Measurements from ENCODE around the gene LAPTM5. TPM values are rescaled to one million over a fixed set of nuclear protein-coding genes. Genes with fewer than 3 reads are reported as not detected.
A peak's percentile ranks its signal among the peaks of the same experiment; 100 is the strongest.

LAPTM5 gene
- total RNA-seq, 1 experiment from 2014 or later = 1.9 TPM

DNA sequence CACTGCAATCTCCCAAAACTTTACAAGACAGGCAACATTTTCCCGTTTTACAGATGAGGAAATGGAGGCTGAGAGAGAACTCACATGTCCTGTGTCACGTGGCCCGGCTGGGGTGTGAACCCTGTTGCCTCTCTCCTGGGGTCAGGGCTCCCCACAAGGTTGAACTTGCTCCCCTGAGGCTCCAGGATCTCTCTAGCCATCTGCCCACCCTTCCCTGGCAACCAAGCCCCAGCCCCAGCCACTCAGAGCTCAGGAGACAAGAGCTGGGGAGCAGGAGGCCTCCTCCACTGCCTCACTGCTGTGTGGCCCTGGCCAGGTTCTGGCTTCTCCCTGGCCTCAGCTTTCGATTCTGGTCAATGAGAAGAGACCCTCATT lies 11.8 kb downstream of the LAPTM5 start:
- no peaks in the 10 kb centered on the region for H3K36me3 ChIP-seq (ENCODE audit: control insufficient read depth, insufficient read depth, low read length)
- ChIA-PET POLR2A (no interaction called here), CTCF (no interaction called here)
- intact Hi-C loops (cut with micrococcal nuclease; ENCODE audit: unreplicated experiment) (no loop called here), in situ Hi-C loops (cut with HindIII; ENCODE audit: low pct_unique_long_range_greater_than_20kb, low sequenced_read_pairs) (no loop called here)
- no peaks in the 10 kb centered on the region for H3K9me3 ChIP-seq (ENCODE audit: control insufficient read depth, insufficient read depth, low read depth, low read length)
- DNase-seq (ENCODE audit: low read depth, low spot score) = no peak
- peaks cover 15% of the 10 kb centered on the region for H3K4me1 ChIP-seq (ENCODE audit: control insufficient read depth, insufficient read depth, low read length)
- no peak overlapping the region for H3K4me3 ChIP-seq (ENCODE audit: low read depth in 2 of 2, low read length in 2 of 2)
- no TSS peak for BruUV-seq (replicated peaks)
- H3K27ac ChIP-seq (ENCODE audit: low read length) = 0 out of 2 replicates have a peak overlapping the region, but pooled peaks have one; percentile 39
- no peaks in the 10 kb centered on the region for H3K27me3 ChIP-seq (ENCODE audit: control insufficient read depth, insufficient read depth, low read length)
- peak; percentile 33; the same call in 1 of the 2 replicates for ATAC-seq
- TF ChIP-seq, protein P1, sequence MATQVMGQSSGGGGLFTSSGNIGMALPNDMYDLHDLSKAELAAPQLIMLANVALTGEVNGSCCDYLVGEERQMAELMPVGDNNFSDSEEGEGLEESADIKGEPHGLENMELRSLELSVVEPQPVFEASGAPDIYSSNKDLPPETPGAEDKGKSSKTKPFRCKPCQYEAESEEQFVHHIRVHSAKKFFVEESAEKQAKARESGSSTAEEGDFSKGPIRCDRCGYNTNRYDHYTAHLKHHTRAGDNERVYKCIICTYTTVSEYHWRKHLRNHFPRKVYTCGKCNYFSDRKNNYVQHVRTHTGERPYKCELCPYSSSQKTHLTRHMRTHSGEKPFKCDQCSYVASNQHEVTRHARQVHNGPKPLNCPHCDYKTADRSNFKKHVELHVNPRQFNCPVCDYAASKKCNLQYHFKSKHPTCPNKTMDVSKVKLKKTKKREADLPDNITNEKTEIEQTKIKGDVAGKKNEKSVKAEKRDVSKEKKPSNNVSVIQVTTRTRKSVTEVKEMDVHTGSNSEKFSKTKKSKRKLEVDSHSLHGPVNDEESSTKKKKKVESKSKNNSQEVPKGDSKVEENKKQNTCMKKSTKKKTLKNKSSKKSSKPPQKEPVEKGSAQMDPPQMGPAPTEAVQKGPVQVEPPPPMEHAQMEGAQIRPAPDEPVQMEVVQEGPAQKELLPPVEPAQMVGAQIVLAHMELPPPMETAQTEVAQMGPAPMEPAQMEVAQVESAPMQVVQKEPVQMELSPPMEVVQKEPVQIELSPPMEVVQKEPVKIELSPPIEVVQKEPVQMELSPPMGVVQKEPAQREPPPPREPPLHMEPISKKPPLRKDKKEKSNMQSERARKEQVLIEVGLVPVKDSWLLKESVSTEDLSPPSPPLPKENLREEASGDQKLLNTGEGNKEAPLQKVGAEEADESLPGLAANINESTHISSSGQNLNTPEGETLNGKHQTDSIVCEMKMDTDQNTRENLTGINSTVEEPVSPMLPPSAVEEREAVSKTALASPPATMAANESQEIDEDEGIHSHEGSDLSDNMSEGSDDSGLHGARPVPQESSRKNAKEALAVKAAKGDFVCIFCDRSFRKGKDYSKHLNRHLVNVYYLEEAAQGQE (IDR thresholded peaks at IDR 0.05; ENCODE audit: insufficient read depth in 1 of 2, low read depth in 2 of 2, low read length in 1 of 2) = no peak
- TF ChIP-seq TCF7L2 (IDR thresholded peaks at IDR 0.05; ENCODE audit: low read depth, low read length) = no peak
- no peak for TF ChIP-seq SIN3A (IDR thresholded peaks at IDR 0.05; ENCODE audit: borderline replicate concordance, insufficient read depth, low read depth, low read length)

DNA sequence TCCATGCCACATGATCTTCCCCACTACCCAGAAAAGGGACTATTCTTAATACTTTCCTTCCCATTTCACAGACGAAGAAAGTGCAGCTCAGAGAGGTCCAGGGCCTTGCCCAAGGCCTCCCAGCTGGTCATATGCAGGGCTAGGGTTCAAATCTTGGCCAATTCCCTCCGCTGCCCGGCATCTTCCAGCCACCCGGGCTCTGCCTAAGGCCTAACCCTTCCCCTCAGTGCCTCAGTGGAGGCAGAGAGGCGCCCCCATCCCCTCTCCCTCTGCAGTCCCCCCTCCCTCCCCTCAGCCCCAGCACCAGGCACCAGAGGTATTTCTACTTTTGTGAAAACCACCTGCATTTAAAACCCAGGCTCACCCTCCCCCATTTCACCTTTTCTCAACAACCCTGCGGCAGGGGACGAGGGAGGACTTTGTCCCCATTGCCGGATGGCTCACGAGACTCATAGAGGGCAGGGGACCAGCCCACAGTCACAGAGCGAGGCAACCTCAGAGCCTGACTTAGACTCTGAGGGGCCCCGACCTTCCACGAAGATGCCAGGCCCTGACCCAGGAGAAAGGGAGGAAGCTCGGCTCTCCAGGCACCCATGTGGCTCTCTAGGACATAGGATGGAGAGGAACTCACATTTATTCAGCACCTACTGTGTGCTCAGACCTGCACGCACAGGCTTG lies 12.3 kb downstream of the LAPTM5 start:
- intact Hi-C loops (cut with micrococcal nuclease; ENCODE audit: unreplicated experiment) (no loop called here), in situ Hi-C loops (cut with HindIII; ENCODE audit: low pct_unique_long_range_greater_than_20kb, low sequenced_read_pairs) (no loop called here)
- Histone ChIP-seq H3K36me3 (ENCODE audit: control insufficient read depth, insufficient read depth, low read length) (no peaks in the 10 kb centered on the region), H3K4me3 (ENCODE audit: low read depth in 2 of 2, low read length in 2 of 2) (no peak overlapping the region), H3K4me1 (ENCODE audit: control insufficient read depth, insufficient read depth, low read length) (peaks cover 15% of the 10 kb centered on the region), H3K27me3 (ENCODE audit: control insufficient read depth, insufficient read depth, low read length) (no peaks in the 10 kb centered on the region), H3K9me3 (ENCODE audit: control insufficient read depth, insufficient read depth, low read depth, low read length) (no peaks in the 10 kb centered on the region), H3K27ac (ENCODE audit: low read length) (0 out of 2 replicates have a peak overlapping the region, but pooled peaks have one; percentile 39)
- ChIA-PET CTCF (no interaction called here), POLR2A (no interaction called here)
- TF ChIP-seq, protein P2, sequence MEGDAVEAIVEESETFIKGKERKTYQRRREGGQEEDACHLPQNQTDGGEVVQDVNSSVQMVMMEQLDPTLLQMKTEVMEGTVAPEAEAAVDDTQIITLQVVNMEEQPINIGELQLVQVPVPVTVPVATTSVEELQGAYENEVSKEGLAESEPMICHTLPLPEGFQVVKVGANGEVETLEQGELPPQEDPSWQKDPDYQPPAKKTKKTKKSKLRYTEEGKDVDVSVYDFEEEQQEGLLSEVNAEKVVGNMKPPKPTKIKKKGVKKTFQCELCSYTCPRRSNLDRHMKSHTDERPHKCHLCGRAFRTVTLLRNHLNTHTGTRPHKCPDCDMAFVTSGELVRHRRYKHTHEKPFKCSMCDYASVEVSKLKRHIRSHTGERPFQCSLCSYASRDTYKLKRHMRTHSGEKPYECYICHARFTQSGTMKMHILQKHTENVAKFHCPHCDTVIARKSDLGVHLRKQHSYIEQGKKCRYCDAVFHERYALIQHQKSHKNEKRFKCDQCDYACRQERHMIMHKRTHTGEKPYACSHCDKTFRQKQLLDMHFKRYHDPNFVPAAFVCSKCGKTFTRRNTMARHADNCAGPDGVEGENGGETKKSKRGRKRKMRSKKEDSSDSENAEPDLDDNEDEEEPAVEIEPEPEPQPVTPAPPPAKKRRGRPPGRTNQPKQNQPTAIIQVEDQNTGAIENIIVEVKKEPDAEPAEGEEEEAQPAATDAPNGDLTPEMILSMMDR (IDR thresholded peaks at IDR 0.05) = no peak
- ATAC-seq = no peak
- BruUV-seq (replicated peaks) = no TSS peak
- no peak for DNase-seq (ENCODE audit: low read depth, low spot score)

DNA sequence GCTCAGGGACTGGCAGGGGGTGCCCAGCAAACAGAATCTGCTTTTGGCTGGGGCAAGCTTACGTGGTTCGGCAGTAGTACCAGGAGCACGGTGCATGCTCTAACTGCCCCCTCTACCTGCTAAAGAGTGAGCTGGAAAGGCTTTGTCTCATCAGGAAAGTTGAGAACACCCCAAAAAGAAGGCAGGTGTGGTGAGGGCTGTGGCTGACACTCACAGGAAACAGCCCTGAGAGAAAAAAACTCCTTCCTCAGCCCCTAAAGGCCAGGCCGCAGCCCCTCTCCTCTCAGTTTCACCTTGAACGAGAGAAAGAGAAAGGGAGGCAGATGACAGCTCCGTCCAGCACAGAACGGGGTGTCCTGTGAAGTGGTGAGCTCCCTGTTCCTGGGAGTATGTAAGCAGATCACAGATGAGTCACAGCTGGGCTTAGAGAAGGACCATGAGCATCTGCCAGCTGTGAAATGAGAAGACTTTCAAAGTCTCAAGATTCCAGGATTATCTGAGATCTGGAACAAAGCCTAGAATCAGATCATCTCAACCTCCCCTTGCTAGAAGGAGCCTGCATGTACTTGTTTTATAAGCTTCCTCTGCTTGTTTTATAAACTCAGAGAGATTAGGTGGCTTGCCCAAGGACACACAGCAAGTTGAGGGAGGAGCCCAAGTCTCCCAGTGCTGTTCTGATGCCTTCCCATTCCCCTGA lies 13.4 kb downstream of the LAPTM5 start:
- ATAC-seq (no peak), DNase-seq (ENCODE audit: low read depth, low spot score) (no peak)
- peaks cover 10% of the 10 kb centered on the region for H3K4me1 ChIP-seq (ENCODE audit: control insufficient read depth, insufficient read depth, low read length)
- no peak overlapping the region for H3K4me3 ChIP-seq (ENCODE audit: low read depth in 2 of 2, low read length in 2 of 2)
- TF ChIP-seq TCF7L2 (IDR thresholded peaks at IDR 0.05; ENCODE audit: low read depth, low read length) = no peak
- TF ChIP-seq, protein P1 (IDR thresholded peaks at IDR 0.05; ENCODE audit: insufficient read depth in 1 of 2, low read depth in 2 of 2, low read length in 1 of 2) = no peak
- TF ChIP-seq, protein P2 (IDR thresholded peaks at IDR 0.05) = no peak
- TF ChIP-seq POLR2AphosphoS5 (IDR thresholded peaks at IDR 0.05; ENCODE audit: low read depth, low read length) = no peak
- TF ChIP-seq SIN3A (IDR thresholded peaks at IDR 0.05; ENCODE audit: borderline replicate concordance, insufficient read depth, low read depth, low read length) = no peak
- H3K9me3 ChIP-seq (ENCODE audit: control insufficient read depth, insufficient read depth, low read depth, low read length) = no peaks in the 10 kb centered on the region
- no TSS peak for BruUV-seq (replicated peaks)
- intact Hi-C loops (cut with micrococcal nuclease; ENCODE audit: unreplicated experiment) = no loop called here
- H3K27ac ChIP-seq (ENCODE audit: low read length) = no peak overlapping the region
- no peaks in the 10 kb centered on the region for H3K27me3 ChIP-seq (ENCODE audit: control insufficient read depth, insufficient read depth, low read length)
- in situ Hi-C loops (cut with HindIII; ENCODE audit: low pct_unique_long_range_greater_than_20kb, low sequenced_read_pairs) = no loop called here
- ChIA-PET POLR2A (interaction anchor here (0.6 kb wide), 2 partner anchors 284 to 1919 kb away, joined by 5 to 7 read pairs; no protein-coding TSS in a partner anchor), CTCF (interaction anchor here (0.6 kb wide), 1 partner anchor 182 kb away, joined by 4 read pairs; no protein-coding TSS in a partner anchor)
- no peaks in the 10 kb centered on the region for H3K36me3 ChIP-seq (ENCODE audit: control insufficient read depth, insufficient read depth, low read length)
